Measurements from ENCODE around the gene PTPRN2. TPM values are rescaled to one million over a fixed set of nuclear protein-coding genes. Genes with fewer than 3 reads are reported as not detected.

The PTPRN2 gene
- total and polyA plus RNA-seq, 9 of the 15 experiments (the other 6 are each of a cell fraction or from before 2014, with no cell fraction given), result not detected

DNA sequence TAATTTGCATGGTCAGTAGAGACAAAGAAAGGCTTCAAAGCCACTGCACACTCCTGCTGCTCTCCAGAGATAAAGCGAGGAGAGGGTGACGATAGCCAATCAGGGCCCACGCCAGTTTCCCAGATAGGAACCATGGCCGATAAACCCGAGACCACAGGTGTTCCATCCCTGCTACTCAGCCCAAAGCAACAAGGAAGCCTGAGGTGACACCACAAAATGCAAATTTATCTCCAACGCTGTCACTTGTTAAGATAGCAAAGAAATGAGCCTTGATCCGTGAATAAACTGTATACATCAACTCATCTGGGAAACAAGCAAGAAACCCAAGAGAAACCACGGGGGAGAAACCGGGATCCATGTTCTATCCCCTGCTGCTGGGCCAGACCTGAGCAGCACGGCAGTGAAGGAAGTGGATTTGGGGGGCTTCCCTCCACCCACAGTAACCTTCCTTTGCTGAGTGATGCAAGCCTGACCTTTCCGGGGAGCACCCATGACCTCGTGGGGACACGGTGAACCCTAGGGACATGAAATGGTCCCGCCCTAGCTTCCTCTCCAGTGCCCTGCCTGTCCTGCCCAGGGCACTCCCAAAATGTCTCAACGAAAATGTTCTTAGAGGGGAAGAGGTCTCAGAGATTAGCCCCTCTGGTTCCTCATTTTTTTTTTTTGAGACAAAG, 164.6 kb downstream of the PTPRN2 start (continued):
- TF ChIP-seq ZNF318 (IDR thresholded peaks at IDR 0.05; ENCODE audit: borderline replicate concordance in 1 of 2, low read depth in 1 of 2) (no peak), NCOR1 (IDR thresholded peaks at IDR 0.05) (peak; percentile 39; the same call in 1 of the 2 replicates), KLF16 (IDR thresholded peaks at IDR 0.05) (0 out of 2 replicates have a peak, but pooled peaks have one; percentile 41), FOS (IDR thresholded peaks at IDR 0.05; ENCODE audit: extremely low read depth, insufficient read length) (no peak), VEZF1 (CRISPR knock-in tag; IDR thresholded peaks at IDR 0.05) (no peak), NFE2 (IDR thresholded peaks at IDR 0.05; ENCODE audit: low read depth) (no peak; the same call in 1 of the 2 replicates), ZNF561 (CRISPR knock-in tag; conservative IDR thresholded peaks at IDR 0.05) (no peak), CEBPG (CRISPR knock-in tag; IDR thresholded peaks at IDR 0.05) (no peak), CEBPG (tag; conservative IDR thresholded peaks at IDR 0.05 in 1 of 2, IDR thresholded peaks at IDR 0.05 in 1 of 2) (no peak), ATF1 (CRISPR knock-in tag; IDR thresholded peaks at IDR 0.05) (no peak), ATF1 (tag; IDR thresholded peaks at IDR 0.05) (0 out of 2 replicates have a peak, but pooled peaks have one; percentile 21), HMGN3 (IDR thresholded peaks at IDR 0.05; ENCODE audit: borderline replicate concordance, extremely low read depth, insufficient read length, low read depth, low read length) (peak; percentile 31), ZNF644 (tag; IDR thresholded peaks at IDR 0.05; ENCODE audit: low read depth) (no peak), KDM1A (IDR thresholded peaks at IDR 0.05) (no peak), ATF7 (IDR thresholded peaks at IDR 0.05) (peak; percentile 45; the same call in 1 of the 2 replicates)
- TF ChIP-seq, protein P1, sequence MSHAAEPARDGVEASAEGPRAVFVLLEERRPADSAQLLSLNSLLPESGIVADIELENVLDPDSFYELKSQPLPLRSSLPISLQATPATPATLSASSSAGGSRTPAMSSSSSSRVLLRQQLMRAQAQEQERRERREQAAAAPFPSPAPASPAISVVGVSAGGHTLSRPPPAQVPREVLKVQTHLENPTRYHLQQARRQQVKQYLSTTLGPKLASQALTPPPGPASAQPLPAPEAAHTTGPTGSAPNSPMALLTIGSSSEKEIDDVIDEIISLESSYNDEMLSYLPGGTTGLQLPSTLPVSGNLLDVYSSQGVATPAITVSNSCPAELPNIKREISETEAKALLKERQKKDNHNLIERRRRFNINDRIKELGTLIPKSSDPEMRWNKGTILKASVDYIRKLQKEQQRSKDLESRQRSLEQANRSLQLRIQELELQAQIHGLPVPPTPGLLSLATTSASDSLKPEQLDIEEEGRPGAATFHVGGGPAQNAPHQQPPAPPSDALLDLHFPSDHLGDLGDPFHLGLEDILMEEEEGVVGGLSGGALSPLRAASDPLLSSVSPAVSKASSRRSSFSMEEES (CRISPR knock-in tag; IDR thresholded peaks at IDR 0.05), result no peak
